Bronchial epithelial cell (primary cell): ENCODE results near the gene LIN37. TPM values are rescaled to one million over a fixed set of nuclear protein-coding genes. Genes with fewer than 3 reads are reported as not detected.
"Not testable (repeated sequence)": the region's sequence is repeated elsewhere in the genome, so short reads cannot be mapped to it uniquely, and the experiment has no call there.

Source experiments
- DNase-seq: peaks from one replicate; pipeline ENCODE4 v3.0.0-alpha.2; 2010; ENCODE audit warnings: low read depth
- FAIRE-seq: peaks from 2 replicates; lab custom pipeline; 2011; peaks lifted over from hg19 to GRCh38; lab: Jason Lieb, UNC
- H3K27me3 ChIP-seq: 2 replicates; pipeline ENCODE4 v1.5.1; 2011; ENCODE audit warnings: low read length; ENCODE audit not compliant: control insufficient read depth, insufficient read depth
- H3K36me3 ChIP-seq: 2 replicates; pipeline ENCODE4 v1.5.1; 2011; ENCODE audit warnings: low read length; ENCODE audit not compliant: control insufficient read depth, insufficient read depth
- H3K4me3 ChIP-seq: 2 replicates; pipeline ENCODE4 v1.5.1; 2011; ENCODE audit warnings: mild to moderate bottlenecking, low read depth, low read length, control low read depth
- total RNA-seq: library from RNA; depleted of rRNA; stranded (reverse); fragments of >200 nt; gene quantifications from 2 replicates; pipeline ENCODE4 v1.2.1, GENCODE V29; 2014
- TF ChIP-seq, protein P1 (sequence below): IDR thresholded peaks from 2 replicates; pipeline ENCODE4 v1.5.1; 2011; ENCODE audit warnings: mild to moderate bottlenecking, moderate library complexity, low read length, control low read depth, inconsistent platforms; ENCODE audit not compliant: insufficient read depth, severe bottlenecking

Gene LIN37
- total RNA-seq, 1 donor from 2014 or later = 5.3 TPM

DNA sequence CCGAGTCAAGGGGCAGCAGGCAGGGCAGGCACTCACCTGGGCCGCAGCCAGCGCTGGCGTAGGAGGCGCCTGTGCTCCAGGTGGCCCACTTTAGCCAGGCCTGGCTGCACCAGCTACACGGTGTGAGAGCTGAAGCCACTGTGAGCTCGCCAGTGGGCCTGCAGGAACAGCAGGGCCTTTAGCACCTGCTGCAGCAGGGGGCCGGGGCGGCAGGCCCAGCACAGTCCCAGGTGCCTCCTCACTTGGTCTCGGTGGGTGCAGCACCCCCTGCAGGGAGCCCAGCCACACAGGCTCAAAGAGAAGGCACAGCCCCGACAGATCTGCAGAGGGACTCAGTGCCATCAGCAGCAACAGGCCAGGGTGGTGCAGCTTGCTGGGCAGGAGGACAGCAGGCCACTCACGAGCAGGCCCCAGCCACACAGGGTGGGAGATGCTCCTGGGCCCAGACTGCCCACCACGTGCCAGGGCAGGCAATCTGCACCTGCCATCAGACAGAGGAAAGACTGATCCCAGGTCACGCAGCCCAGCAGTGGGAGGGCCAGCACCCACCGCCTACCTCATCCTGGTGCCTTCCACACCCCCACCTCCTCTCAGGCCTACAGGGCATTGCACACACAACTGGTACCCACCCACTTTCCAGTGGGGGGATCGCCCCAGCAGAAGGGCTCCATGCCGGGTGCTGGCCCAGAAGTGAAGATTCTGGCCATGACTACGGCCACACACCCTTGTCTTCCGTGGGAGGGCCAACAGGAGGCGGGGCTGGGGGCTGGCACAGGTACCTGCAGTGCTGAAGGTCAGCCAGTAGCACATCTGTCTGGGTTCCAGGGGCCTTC, 42.8 kb downstream of the LIN37 start:
- Histone ChIP-seq H3K4me3 (no peak overlapping the region), H3K36me3 (no peaks in the 10 kb centered on the region), H3K27me3 (peaks cover 3% of the 10 kb centered on the region)
- TF ChIP-seq, protein P1, sequence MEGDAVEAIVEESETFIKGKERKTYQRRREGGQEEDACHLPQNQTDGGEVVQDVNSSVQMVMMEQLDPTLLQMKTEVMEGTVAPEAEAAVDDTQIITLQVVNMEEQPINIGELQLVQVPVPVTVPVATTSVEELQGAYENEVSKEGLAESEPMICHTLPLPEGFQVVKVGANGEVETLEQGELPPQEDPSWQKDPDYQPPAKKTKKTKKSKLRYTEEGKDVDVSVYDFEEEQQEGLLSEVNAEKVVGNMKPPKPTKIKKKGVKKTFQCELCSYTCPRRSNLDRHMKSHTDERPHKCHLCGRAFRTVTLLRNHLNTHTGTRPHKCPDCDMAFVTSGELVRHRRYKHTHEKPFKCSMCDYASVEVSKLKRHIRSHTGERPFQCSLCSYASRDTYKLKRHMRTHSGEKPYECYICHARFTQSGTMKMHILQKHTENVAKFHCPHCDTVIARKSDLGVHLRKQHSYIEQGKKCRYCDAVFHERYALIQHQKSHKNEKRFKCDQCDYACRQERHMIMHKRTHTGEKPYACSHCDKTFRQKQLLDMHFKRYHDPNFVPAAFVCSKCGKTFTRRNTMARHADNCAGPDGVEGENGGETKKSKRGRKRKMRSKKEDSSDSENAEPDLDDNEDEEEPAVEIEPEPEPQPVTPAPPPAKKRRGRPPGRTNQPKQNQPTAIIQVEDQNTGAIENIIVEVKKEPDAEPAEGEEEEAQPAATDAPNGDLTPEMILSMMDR = no peak
- no peak for FAIRE-seq
- no peak for DNase-seq

DNA sequence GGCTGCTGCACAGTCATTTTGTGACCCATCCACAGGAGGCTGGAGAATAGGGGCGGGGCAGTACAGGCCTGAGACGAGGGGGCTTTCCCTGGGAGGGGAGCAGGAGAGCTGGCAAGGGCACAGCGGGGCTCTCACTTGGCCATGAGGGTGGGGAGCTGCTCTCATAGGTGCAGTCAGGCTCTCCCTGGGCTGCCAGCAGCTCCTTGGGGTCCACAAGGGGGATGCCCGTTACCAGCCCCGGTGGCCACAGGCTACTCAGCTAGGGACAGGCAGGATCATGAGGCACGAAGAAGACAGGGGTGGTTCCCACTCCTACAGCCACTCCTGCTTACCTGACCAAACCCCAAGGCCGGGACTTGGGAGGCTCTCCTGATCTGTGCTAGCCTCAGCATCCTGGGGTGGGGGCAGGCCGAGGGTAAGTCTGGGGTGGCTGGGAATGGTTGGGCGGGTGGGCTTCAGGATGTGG, 43.5 kb downstream of the LIN37 start:
- Histone ChIP-seq H3K4me3 (no peak overlapping the region), H3K36me3 (no peaks in the 10 kb centered on the region), H3K27me3 (peaks cover 7% of the 10 kb centered on the region)
- no peak for FAIRE-seq
- TF ChIP-seq, protein P1 = no peak
- DNase-seq = no peak

DNA sequence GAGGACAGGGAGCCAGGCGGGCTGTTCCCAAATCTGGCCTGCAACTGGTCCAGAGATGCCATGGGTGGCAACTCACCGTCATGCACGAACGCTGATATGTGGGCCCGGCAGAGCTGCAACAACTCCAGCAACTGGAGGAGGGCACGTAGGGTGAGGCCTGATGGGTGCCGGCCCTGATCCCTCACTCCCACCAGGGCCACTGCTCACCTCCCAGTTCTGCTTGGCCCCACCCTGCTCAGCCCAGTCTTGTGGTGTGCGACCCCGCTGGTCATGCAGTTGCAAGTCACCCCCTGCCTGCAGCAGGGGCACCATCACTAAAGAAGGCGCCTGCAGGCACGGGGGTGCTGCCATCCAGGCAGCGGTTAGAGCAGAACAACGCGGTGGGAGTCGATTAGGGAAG, 43.9 kb downstream of the LIN37 start:
- peaks cover 9% of the 10 kb centered on the region for H3K27me3 ChIP-seq
- FAIRE-seq = no peak
- DNase-seq = no peak
- H3K4me3 ChIP-seq = no peak overlapping the region
- TF ChIP-seq, protein P1 = no peak
- H3K36me3 ChIP-seq = no peaks in the 10 kb centered on the region

DNA sequence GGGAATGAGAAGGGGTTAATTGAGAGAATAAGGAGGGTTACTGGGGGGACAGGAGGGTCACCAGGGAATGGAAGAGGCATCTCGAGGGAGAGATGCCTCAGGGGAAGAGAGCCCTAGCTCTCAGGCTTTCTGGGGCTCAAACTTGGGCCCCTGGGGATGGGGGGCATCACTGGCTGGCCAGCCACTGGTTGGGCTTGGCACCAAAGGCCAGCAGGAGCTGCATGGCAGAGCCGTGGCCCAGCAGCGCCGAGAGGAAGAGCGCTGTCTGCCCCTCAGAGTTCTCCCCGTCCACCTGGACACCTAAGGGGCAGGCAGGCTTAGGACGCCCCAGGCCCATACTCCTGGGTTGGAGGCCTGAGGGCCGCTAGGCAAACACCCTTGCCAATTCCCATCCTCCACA, 44.5 kb downstream of the LIN37 start:
- H3K27me3 ChIP-seq = peaks cover 11% of the 10 kb centered on the region
- DNase-seq (no peak), FAIRE-seq (no peak)
- no peak overlapping the region for H3K4me3 ChIP-seq
- TF ChIP-seq, protein P1 = no peak
- no peaks in the 10 kb centered on the region for H3K36me3 ChIP-seq

DNA sequence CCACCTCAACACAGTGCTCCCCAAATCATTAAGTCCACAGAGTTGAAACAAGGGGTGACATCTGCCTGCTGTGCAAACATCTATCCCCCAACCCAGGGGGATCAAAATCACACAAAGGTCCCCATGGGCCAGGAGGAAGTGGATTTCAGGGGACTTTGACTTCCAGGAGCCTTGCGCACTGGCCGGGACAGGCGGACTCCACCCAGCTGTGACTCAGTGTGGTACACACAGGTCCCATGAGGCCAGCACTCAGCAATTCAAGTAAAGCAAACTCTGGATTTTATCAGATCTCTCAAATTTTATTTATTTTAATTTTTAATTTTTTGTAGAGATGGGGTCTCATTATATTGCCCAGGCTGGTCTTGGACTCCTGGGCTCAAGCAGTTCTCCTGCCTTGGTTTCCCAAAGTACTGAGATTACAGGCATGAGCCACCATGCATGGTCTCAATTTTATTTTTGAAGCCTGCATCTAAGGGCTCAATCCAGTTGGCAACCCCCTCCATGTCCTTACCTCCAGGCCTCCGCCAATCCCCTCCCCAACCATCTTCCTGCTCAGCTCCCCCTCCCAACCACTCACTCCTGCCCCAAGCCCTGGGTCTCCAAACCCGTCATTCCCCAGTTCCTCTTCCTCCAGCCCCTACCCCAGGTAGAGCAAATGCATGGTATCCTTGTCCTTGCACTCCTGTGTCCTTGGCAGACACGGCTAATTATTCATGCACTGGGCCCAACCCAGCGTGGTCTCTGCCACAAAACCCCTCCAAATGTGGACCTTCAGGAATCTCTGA, 45.2 kb downstream of the LIN37 start:
- H3K36me3 ChIP-seq = no peaks in the 10 kb centered on the region
- no peak for DNase-seq
- FAIRE-seq = no peak
- peaks cover 11% of the 10 kb centered on the region for H3K27me3 ChIP-seq
- H3K4me3 ChIP-seq = no peak overlapping the region
- TF ChIP-seq, protein P1 = no peak

DNA sequence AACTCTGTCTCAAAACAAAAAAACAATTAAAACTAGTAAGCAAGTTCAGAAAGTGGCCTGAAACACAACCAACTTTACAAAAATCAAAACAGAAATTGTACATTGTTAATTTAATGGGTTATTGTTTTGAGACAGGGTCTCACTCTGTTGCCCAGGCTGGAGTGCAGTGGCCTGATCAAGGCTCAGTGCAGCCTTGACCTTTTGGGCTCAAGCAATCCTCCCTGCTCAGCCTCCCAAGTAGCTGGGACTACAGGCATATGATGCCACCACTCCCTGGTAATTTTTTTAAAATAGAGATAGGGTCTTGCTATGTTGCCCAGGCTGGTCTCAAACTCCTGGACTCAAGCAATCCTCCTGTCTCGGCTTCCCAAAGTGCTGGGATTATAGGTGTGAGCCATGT, 47.2 kb downstream of the LIN37 start:
- FAIRE-seq = not testable (repeated sequence)
- peaks cover 11% of the 10 kb centered on the region for H3K27me3 ChIP-seq

More for the DNA sequence above, 47.2 kb downstream of the LIN37 start:
- not testable (repeated sequence) for H3K4me3 ChIP-seq, DNase-seq, H3K36me3 ChIP-seq
